Type B pancreatic cell (in vitro differentiated cells): ENCODE results near the gene MPND. TPM values are rescaled to one million over a fixed set of nuclear protein-coding genes. Genes with fewer than 3 reads are reported as not detected.
"Not testable (repeated sequence)": the region's sequence is repeated elsewhere in the genome, so short reads cannot be mapped to it uniquely, and the experiment has no call there.

Source experiments
- DNase-seq: peaks from one replicate; pipeline ENCODE4 v3.0.0; 2021; ENCODE audit warnings: mixed read lengths; ENCODE audit not compliant: unreplicated experiment; ENCODE audit errors: extremely low spot score
- H3K27ac Mint-ChIP-seq: 2 replicates; pipeline ENCODE4 v1.8.0; 2021; ENCODE audit warnings: mild to moderate bottlenecking, mixed read lengths
- H3K27me3 Mint-ChIP-seq: 2 replicates; pipeline ENCODE4 v1.8.0; 2021; ENCODE audit warnings: mixed read lengths
- H3K36me3 Mint-ChIP-seq: 2 replicates; pipeline ENCODE4 v1.8.0; 2021; ENCODE audit warnings: mixed read lengths
- H3K4me1 Mint-ChIP-seq: one replicate; pipeline ENCODE4 v1.8.0; 2021; ENCODE audit warnings: mixed read lengths; ENCODE audit not compliant: unreplicated experiment
- H3K4me3 Mint-ChIP-seq: 2 replicates; pipeline ENCODE4 v1.8.0; 2021; ENCODE audit warnings: mild to moderate bottlenecking, mixed read lengths
- H3K9me3 Mint-ChIP-seq: 2 replicates; pipeline ENCODE4 v1.8.0; 2021; ENCODE audit warnings: mixed read lengths
- CTCF ChIP-seq: fragments of 200-600 bp; sonication (generic); conservative IDR thresholded peaks from 2 replicates; pipeline ENCODE4 v1.5.0; 2021; ENCODE audit warnings: antibody characterized with exemption, mild to moderate bottlenecking
- total RNA-seq: library from RNA; stranded (reverse); gene quantifications from 2 replicates; pipeline ENCODE4 v1.2.1, GENCODE V29; 2021; ENCODE audit warnings: low replicate concordance

The MPND gene
- total RNA-seq, 1 donor from 2014 or later = 43.6 TPM

- H3K27me3 Mint-ChIP-seq = peaks cover 4% of the 10 kb centered on the region
- no peaks in the 10 kb centered on the region for H3K4me1 Mint-ChIP-seq
- no peak for DNase-seq
- no peaks in the 10 kb centered on the region for H3K36me3 Mint-ChIP-seq
- H3K4me3 Mint-ChIP-seq = peak overlapping the region; percentile 85
- H3K9me3 Mint-ChIP-seq = no peaks in the 10 kb centered on the region
- no peak for TF ChIP-seq CTCF
- peak overlapping the region; percentile 83 for H3K27ac Mint-ChIP-seq
Observed at GRCh38 chr19:4327877-4328242, 15.5 kb upstream of the MPND start.

GRCh38 chr19:4328243-4328990, 14.9 kb upstream of the MPND start:
- Mint-ChIP-seq H3K9me3 (no peaks in the 10 kb centered on the region), H3K27ac (peak overlapping the region; percentile 83), H3K4me1 (no peaks in the 10 kb centered on the region), H3K4me3 (peak overlapping the region; percentile 85), H3K27me3 (peaks cover 4% of the 10 kb centered on the region), H3K36me3 (no peaks in the 10 kb centered on the region)
- peak; percentile 98 for DNase-seq
- no peak for TF ChIP-seq CTCF

GRCh38 chr19:4328991-4329681, 14.2 kb upstream of the MPND start:
- not testable (repeated sequence) for H3K27ac Mint-ChIP-seq, H3K9me3 Mint-ChIP-seq

GRCh38 chr19:4329858-4330257, 13.5 kb upstream of the MPND start:
- peaks cover 4% of the 10 kb centered on the region for H3K36me3 Mint-ChIP-seq
- no peak overlapping the region for H3K4me3 Mint-ChIP-seq
- no peak for TF ChIP-seq CTCF
- no peaks in the 10 kb centered on the region for H3K9me3 Mint-ChIP-seq
- peaks cover 4% of the 10 kb centered on the region for H3K27me3 Mint-ChIP-seq
- H3K4me1 Mint-ChIP-seq = no peaks in the 10 kb centered on the region
- H3K27ac Mint-ChIP-seq = no peak overlapping the region
- no peak for DNase-seq

More at GRCh38 chr19:4328991-4329681, 14.2 kb upstream of the MPND start:
- H3K36me3 Mint-ChIP-seq, H3K4me1 Mint-ChIP-seq, DNase-seq, H3K27me3 Mint-ChIP-seq: not testable (repeated sequence)
- H3K4me3 Mint-ChIP-seq = peak overlapping the region; percentile 85

GRCh38 chr19:4334929-4335570, 8.3 kb upstream of the MPND start:
- no peak overlapping the region for H3K27ac Mint-ChIP-seq
- H3K9me3 Mint-ChIP-seq = no peaks in the 10 kb centered on the region
- H3K4me3 Mint-ChIP-seq = no peak overlapping the region
- H3K4me1 Mint-ChIP-seq = peaks cover 5% of the 10 kb centered on the region
- peaks cover 12% of the 10 kb centered on the region for H3K36me3 Mint-ChIP-seq
- no peaks in the 10 kb centered on the region for H3K27me3 Mint-ChIP-seq
- no peak for DNase-seq
- no peak for TF ChIP-seq CTCF
